ENCODE results near the gene AUH.

AUH gene

DNA sequence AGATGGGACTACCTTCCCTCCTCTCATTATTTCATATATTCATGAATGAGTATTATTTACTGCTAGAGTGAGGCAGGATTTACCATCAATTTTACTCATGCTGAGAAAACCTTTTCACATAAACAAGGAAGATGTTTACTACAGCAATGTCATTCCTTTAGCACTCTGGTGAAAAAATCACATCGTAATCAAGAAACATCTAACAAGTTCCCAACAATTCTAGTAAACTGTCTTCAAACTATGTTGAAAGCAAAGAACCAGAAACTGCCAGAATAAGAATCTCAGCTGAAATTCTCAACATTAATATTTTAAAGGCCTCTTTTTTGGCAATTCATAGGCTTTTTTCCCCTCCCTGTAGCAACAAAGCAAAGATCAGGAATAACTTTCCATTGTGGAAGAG lies 28.2 kb downstream of the AUH start:
- TF ChIP-seq GATA2 (IDR thresholded peaks at IDR 0.05; ENCODE audit: low read depth, low read length) (no peak), GATA3 (IDR thresholded peaks at IDR 0.05; ENCODE audit: low read depth, low read length) (no peak)

DNA sequence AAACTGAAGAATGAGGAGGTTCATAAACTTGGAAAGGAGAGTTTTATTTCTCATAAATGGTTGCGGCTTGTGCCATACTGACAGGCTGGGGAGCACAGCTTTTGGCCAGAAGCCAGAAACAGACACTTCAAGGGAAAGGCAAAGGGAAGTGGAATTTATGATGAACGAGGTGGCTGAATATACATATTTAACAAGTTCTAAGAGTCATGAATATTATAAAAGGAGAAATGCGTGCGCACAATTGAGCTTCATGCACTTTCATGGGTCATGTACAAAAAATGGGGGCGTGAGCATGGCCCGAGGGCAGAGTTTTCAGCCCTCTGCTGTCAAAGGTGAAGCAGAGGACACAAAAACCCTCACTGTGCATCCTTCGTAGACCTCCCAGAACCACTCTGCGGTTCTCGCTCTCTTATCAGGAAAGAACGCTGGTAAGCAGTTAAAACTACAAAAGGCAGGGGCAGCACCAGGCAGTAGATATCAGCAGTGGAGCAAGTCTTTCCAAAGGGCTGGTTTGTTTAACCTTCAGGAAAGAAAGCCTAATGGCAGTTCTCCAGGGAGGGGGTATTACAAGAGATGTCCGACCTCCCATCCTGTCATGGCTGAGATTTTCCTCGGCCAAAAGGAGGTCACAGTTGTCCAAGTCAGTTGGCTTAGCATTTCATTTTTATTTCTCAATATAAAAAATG lies 29.0 kb downstream of the AUH start:
- TF ChIP-seq GATA2 (IDR thresholded peaks at IDR 0.05; ENCODE audit: low read depth, low read length) (no peak), GATA3 (IDR thresholded peaks at IDR 0.05; ENCODE audit: low read depth, low read length) (no peak)

DNA sequence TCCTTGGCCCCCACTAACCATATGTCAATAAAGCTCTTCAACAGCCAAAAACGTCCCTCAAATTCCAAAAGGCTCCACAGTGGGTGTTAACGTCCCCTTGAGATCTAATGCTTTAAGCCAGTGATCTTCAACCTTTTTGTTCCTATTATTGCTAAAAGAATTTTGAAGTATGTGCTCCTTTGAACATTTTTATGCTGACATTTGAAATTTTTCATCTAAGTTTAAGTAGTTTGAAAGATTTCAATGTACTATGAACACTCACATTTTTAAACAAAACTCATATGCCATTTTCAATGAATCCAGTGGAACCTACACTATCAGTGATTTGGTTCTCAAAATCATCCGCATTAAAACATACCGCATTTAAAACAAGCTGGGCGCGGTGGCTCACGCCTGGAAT lies 29.9 kb downstream of the AUH start:
- TF ChIP-seq GATA3 (IDR thresholded peaks at IDR 0.05; ENCODE audit: low read depth, low read length), result no peak
- TF ChIP-seq GATA2 (IDR thresholded peaks at IDR 0.05; ENCODE audit: low read depth, low read length), result no peak

DNA sequence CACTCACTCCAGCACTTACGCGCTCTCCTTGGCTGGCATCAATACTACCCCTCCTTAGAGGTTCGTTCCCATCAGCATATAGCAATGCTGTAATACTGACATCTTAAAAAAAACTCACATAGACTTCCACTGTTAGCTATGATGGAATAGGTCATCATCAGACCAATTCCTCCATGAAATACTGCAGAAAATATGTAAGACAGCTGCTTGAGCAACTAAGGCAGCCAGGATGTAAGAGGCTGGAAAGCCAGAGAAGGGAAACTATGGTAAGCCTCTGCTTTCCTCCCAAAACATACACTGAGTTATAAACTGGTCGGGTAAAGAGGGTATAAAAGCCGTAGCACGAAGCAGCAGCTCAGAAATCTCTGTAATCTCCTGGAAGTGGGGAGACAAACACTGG lies 33.5 kb downstream of the AUH start:
- TF ChIP-seq GATA3 (IDR thresholded peaks at IDR 0.05; ENCODE audit: low read depth, low read length), result no peak
- no peak for TF ChIP-seq GATA2 (IDR thresholded peaks at IDR 0.05; ENCODE audit: low read depth, low read length)

DNA sequence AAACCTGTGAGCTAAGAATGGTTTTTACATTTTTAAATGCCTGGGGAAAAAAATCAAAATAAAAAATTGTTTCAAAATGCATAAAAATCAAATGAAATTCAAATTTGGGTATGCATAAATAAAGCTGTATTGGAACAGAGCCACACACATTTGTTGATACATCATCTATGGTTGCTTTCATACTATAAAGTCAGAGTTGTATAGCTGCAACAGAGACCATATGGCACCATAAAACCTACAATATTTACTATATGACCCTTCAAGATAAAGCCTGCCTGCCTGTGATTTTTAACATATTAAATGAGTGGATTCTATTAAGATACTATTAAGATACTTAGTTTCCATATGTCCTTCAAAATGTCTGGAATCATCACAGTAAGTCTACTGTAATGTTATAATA lies 40.0 kb downstream of the AUH start:
- no peak for TF ChIP-seq GATA3 (IDR thresholded peaks at IDR 0.05; ENCODE audit: low read depth, low read length)
- no peak for TF ChIP-seq GATA2 (IDR thresholded peaks at IDR 0.05; ENCODE audit: low read depth, low read length)

DNA sequence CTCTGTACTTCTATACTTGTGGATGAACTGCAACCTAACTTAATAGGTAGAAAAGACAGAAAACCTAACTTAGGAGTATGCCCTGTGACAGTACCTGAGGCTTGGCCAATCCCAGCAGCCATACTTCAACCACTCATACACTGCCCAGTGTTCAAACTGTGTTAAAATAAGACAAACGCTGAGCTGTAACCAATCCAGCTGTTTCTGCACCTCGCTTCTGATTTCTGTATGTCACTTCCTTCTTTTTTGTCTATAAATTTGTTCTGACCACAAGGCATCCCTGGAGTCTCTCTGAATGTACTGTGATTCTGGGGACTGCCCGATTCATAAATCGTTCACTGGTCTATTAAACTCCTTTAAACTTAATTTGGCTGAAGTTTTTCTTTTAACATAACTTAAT lies 41.4 kb downstream of the AUH start:
- TF ChIP-seq GATA3 (IDR thresholded peaks at IDR 0.05; ENCODE audit: low read depth, low read length) (no peak), GATA2 (IDR thresholded peaks at IDR 0.05; ENCODE audit: low read depth, low read length) (no peak)

DNA sequence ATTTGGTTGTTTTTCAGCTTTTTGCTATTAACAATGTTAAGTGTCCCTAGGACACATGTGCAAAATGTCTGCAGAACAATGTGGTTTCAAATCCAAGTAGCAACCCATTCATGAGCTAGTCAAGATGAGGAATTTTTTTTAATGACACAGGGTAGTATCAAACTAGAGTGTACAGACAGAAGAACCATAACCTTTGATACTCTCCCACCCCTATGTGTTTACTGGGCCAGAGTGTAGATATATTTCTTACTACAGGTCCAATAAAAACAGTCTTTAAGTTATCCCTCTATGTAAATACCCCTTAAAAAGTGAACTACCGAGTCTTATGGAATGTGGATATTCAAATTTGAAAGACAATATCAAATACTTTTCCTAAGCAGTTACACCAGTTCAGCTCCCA lies 45.6 kb downstream of the AUH start:
- TF ChIP-seq GATA3 (IDR thresholded peaks at IDR 0.05; ENCODE audit: low read depth, low read length), result no peak
- no peak for TF ChIP-seq GATA2 (IDR thresholded peaks at IDR 0.05; ENCODE audit: low read depth, low read length)

DNA sequence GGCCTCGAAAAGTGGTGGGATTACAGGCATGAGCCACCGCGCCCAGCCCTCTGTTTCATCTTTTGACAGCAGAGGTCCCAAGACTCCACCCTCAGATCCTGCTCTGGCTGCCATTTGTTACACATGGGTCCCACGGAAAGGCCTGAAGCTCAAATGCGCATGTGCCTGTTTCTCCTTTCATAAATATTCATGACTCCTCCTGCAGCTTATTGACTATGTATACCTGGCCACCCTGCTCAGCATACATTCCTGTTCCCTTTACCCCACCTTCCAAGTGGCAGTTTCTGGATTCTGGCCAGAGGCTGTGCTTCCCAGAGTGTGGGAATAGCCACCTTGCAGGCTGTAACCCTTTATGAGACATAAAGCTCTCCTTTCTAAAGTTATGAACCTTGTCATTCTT lies 46.5 kb downstream of the AUH start:
- TF ChIP-seq GATA2 (IDR thresholded peaks at IDR 0.05; ENCODE audit: low read depth, low read length), result no peak
- no peak for TF ChIP-seq GATA3 (IDR thresholded peaks at IDR 0.05; ENCODE audit: low read depth, low read length)

DNA sequence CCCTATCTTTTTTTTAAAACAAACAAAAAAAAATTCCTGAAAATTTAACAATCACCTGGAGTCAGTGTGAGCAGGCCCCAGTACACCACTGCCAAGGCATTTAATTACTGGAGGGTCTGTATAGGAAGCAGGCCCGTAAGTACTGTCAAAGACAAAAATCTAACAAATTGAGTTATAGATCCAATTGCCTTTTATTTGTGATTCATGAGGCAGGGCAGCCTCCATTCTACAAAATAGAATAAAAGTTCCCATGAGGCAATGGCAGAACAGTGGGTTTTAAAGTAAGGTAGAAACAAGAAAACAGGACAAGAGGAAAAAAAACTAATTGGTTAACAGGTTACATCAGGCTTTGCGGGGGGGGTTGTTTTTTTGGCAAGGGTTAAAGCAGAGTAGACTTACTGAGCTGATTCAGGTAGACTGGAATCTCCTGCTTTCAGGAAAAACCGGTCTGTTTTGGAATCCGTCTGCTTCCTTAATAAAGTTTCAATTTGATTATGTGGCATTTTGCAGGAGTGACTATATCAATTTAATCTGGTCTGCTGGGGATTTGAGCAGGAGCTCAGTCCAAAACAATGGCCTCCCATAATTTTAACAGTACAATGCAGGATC lies 48.9 kb downstream of the AUH start:
- TF ChIP-seq GATA3 (IDR thresholded peaks at IDR 0.05; ENCODE audit: low read depth, low read length) (no peak), GATA2 (IDR thresholded peaks at IDR 0.05; ENCODE audit: low read depth, low read length) (no peak)

DNA sequence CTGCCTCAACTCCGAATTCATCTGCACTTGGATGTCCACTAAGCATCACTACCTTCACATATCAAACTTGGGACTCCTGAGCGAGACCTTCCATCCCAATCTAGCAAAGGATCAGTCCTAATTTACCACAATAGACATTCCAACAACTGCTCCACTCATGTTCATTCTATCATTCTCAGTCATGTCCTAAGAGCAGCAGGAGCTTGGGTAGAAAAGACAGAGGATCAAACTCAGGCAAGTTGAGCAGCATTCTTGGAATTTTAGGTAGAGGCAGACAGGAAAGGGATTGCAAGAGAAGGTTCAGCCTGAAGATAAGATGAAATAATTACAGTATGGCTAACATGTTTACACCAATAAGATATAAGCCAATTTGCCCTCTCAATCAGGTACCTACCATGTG lies 51.7 kb downstream of the AUH start:
- TF ChIP-seq GATA3 (IDR thresholded peaks at IDR 0.05; ENCODE audit: low read depth, low read length), result no peak
- no peak for TF ChIP-seq GATA2 (IDR thresholded peaks at IDR 0.05; ENCODE audit: low read depth, low read length)

DNA sequence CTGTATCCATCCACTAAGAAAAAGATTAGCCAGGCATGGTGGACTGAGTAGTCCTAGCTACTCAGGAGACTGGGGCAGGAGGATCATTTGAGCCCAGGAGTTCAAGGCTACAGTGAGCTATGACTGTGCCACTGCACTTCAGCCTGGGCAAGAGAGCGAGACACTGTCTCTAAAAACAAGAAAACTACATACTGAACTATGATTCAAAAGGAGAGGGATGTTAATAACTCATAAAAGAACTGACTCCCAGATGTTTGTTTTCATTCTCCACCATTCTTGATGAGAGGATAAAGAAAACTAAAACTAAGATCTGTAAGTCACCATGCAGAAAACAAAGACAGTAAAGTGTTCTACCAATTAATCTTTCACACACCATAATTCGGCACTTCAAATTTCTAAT lies 53.5 kb downstream of the AUH start:
- TF ChIP-seq GATA2 (IDR thresholded peaks at IDR 0.05; ENCODE audit: low read depth, low read length), result no peak
- TF ChIP-seq GATA3 (IDR thresholded peaks at IDR 0.05; ENCODE audit: low read depth, low read length), result no peak

DNA sequence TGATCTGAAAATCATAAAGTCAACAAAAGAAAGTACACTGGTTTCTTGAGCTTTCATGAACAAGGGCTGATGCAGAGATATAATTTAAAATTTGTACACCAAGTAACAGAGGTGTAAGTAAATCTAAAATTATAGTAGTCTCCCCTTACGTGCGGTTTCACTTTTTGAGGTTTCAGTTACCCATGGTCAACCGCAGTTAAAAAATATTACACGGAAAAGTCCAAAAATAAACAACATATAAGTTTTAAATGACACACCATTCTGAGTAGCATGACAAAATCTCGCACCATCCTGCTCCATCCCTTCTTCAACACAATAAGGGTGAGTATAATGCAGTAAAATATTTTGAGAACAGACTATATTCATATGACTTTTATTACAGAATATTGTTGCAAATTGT lies 54.4 kb downstream of the AUH start:
- TF ChIP-seq GATA3 (IDR thresholded peaks at IDR 0.05; ENCODE audit: low read depth, low read length), result no peak
- no peak for TF ChIP-seq GATA2 (IDR thresholded peaks at IDR 0.05; ENCODE audit: low read depth, low read length)

DNA sequence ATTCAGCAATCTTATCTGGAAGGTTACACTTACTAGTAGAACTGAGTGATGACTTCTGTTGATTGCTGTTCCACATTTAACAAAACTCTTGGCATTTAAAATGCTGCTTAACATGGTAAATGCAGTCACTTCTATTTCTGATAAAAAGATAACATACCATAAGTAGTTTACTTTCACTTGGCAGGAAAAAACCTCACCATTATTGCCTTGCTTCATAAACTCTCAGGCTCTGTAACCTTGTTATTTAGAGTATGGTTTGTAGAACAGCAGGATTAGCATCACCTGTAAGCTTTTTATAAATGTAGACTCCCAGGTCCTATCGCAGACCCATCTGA lies 55.5 kb downstream of the AUH start:
- TF ChIP-seq GATA3 (IDR thresholded peaks at IDR 0.05; ENCODE audit: low read depth, low read length), result no peak
- TF ChIP-seq GATA2 (IDR thresholded peaks at IDR 0.05; ENCODE audit: low read depth, low read length), result no peak

DNA sequence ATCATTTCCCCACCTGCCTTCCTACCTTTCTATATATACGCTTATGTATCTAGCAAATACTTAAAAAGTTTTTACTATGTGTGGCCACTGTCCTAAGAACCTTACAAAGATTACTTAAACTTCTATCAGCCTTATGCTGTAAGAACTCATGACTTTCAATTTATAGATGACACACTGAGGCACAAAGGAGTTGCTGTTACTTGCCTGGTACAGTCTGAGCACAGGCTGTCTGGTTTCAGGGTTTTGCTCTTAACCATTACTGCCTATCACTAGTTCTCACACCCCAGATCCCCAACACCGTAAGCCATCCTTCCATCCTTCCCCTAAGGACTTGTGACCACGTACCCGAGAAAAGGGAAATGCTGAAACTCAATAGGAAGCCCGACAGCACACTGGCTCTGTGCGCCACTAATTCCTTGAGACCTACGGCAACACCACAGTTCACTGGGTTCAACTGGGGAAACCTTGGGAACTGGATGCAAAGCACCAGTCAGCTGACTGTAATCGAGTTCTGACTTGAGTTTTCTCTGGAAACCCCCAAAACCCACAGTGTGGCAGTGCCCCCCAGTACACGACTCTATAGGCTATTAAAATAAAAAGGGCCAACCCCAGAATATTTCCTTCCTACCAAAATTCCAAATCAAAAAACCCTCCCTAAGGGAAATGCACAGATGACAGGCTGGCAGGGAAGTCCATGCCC lies 56.0 kb downstream of the AUH start:
- TF ChIP-seq GATA2 (IDR thresholded peaks at IDR 0.05; ENCODE audit: low read depth, low read length) (no peak), GATA3 (IDR thresholded peaks at IDR 0.05; ENCODE audit: low read depth, low read length) (no peak)

DNA sequence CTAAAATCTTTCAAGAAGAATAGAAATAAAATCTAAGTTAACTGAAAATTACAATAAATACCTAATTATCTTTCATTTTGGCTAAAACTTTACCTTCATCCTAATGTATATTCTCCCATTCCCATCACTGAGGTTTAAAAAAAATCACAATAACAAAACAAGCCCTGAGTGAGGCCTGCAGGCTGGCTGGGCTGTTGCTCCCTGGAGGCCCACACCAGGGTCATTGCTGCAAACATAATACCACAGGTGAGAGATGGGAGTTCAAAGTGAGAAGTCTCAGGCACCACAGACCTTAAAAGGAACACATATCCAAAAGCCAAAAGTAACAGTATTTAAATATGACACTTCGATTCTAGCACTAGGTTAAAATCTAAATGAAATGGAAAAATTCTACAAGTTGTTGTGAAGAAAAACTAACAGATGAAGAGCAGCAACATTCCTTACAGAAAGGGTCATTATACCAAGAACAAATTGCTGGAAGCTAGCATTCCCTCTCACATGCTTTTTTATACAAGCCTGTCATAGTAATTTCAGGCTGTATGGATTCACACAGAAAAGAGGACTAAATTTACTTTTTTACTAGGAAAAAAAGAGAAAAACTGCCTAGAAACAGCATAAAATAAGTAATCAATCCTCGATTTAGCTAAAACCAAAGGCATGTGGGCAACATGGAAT lies 57.8 kb downstream of the AUH start:
- TF ChIP-seq GATA3 (IDR thresholded peaks at IDR 0.05; ENCODE audit: low read depth, low read length) (no peak), GATA2 (IDR thresholded peaks at IDR 0.05; ENCODE audit: low read depth, low read length) (no peak)
